ENCODE data around the gene IFT20.

- TF ChIP-seq POLR2A (IDR thresholded peaks at IDR 0.05) (no peak), CTCF (IDR thresholded peaks at IDR 0.05) (no peak)
Measured at GRCh38 chr17:28343491-28343932, 8.2 kb upstream of the IFT20 start.

Data from body of pancreas (tissue), 4 donors.